NCI-H146 treated with DMSO at 0.1 percent for 48 hours (cell line): ENCODE data around the gene ADCY9.

Source experiments
- DNase-seq: peaks from one replicate; lab custom pipeline; 2025; ENCODE audit not compliant: unreplicated experiment; lab: John Stamatoyannopoulos, UW

The ADCY9 gene

DNA sequence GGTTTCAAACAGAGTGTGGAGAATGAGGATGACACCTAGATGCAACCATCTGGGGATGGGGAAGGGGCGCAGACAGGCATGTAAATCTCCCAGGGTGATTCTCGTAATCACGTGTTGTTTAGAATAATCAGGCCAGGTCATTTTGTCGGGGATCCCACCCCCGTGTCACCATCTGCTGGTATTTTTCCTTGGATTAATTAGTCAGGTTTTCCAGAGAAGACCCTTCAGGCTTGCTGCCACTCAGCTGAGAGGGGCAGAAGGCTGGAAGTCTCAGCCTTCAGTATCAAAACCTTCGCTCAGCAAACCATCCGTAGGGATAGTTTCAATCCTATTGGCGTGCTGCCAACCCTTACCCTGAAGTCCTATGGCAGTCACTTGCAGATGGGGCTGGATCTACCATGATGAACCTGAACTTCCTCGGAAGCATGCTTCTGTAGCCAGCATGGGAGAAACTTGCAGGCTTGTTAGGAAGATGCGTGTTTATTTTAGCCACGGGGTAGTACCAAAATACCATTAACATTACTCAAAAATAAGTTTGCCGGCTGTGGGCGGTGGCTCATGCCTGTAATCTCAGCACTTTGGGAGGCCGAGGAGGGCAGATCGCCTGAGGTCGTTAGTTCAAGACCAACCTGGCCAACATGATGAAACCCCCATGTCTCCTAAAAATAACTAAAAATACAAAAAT is 7.5 kb upstream of the ADCY9 start:
- no peak for DNase-seq

DNA sequence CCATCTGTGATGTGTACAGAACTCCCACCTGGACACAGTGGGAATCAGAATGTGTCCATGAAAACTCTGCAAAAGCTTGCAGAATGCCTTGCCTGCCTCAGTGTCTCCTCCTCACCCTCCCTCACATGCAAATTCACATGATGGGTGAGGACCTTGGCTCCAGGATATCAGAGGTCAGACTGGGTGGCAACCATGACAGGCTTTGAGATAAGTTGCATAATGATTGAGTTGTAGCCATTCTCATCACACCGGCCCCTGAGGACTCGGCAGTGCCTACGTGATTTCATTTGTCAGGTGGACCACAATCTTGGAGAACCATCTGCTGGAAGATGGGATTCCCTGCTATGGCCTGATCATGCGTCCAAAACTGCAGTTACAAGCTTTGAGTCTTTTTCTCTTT is 3.9 kb upstream of the ADCY9 start:
- no peak for DNase-seq

DNA sequence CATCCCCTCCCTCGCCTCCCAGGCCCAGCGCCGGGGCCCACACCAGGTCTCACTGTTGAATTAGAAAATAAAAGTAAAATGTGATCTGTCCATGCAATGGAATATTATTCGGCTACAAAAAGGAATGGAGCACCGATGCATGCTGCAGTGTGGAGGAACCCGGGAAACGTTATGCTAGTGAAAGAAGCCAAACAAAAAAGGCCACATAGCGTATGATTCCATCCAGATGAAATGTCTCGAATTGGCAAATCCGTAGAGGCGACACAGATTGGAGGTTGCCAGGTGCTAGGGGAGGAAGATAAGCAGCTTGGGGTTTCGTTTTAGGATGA is 972 bp upstream of the ADCY9 start:
- no peak for DNase-seq

DNA sequence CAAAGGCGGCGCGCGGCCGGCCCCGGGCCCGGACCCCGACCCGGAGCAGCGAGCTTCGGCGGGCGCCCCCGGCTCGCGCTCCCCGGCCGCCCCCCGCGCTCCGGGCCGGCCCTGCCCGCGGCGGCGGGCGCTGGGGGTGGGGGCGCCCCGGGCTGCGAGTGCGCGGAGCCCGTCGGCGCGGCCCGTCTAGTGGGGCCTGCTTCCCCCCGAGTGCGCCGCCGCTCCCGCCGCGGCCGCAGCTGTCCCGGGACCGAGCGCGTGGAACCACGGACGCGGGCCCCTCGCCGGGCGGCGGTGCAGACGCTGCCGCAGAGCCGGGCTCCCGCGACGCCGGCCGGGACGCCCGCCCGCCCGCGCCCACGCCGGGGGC is 308 bp downstream of the ADCY9 start:
- no peak for DNase-seq

DNA sequence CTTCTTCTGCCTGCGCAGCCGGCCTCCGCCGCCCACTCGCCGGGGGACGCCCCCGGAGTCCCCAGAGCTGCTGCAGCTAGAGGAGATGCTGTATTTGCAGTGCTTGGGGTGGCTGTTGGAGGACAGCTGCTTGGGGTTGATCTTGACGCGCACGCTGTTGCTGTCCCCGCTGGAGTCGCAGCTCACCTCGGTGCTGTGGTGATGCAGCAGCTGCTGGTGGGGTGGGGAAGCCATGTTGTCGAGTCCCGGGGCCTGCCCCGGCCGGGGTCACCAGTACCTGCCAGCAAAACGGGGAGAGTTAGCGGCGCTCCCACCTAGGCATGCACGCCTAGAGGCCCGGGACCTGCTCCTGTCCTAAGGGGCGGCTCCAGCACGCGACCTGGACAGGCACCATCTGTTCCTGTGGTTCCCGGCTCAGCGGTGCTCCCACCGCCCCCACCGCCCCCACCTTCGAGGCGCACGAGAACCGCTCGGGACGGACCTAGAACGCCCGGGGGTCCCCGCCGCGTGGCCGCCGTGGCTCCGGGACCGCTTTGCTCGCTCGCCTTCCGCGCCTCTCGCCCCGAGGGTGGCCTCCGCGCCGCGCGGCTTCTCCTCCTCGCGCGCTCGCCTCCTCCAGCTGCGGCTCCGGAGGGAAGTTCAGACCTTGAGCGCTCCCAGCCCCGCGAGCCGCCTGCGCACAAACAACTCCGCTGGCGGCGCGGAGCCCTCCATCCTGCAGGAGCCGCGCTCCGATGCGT is 863 bp downstream of the ADCY9 start:
- peak; percentile 46 for DNase-seq

DNA sequence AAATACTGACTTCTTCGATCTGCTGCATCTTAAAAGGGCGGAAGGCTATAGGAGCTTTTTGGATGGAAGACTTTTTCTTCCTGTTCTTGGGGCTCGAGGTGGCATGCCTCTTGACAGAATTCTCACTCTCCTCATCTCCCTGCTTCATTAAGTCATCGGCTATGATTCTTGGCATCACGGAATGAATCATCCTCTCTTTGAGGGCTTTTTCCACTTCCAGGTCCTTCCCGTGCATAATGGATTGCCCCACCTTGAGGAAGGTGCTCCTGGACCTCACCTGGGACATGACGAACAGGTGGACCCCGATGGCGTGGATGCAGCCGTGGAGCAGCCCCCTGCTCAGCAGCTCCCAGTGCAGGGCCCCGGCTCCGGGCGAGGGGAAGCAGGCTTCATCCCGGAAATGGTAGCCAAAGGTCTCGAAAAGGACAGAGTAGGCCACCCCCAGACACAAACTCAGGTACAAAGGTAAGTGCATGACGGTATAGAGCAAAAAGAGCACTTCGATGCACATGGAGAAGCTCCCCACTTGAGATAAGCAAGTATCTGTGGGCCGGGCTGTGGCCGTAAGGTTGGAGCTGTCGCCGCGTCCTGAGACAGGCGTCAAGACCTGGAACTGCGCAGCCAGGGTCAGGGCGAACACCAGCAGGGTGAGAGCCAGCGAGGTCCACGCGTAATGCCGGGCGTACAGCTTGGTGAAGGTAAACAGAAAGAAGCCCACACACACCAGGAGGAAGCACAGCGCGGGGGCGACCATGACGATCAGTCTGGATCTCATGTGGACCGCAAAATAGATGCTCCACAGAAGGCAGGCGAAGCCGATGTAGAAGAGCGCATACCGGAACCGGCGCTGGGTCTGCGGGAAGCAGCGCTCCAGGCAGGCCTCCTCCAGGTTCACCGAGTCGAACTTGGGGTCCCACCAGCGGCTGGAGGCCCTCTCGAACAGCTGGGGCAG is 1.7 kb downstream of the ADCY9 start:
- DNase-seq: no peak

DNA sequence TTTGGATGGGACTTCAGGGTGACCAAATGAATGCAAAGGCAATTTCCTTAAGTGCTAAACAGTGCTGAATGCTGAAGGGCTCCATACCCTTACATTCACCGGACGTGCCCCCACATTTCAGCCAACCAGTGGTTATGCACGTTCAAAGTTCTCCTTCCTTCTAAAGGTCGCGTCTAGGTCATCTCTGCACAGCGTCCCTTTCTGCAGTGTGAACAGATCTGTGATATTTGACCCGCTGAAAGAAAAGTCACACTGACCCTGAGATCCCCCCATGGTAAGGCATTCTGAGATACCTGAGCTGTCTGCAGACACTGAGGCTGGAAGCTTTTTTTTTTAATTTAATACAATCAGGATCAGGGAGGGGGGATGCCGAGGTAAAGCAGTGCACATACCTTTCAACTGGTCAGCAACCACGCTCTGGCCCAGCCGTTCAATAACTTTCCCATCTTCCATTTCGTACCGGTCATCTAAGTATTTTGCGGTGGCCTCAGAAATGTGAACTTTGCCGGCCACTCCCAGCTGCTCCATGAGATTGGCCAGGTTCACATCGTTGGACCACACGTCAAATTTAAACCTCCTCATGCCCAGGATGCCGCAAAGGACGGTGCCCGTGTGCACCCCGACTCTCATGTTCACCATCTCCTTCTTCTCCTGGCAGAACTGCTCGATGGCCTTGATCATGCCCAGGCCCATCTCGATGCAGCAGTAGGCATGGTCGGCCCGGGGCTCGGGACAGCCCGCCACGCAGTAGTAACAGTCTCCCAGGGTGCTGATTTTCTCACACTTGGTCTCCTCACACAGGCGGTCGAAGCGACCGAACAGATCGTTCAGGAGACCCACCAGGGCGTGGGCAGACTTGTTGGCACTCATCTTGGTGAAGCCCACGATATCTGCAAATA is 2.6 kb downstream of the ADCY9 start:
- DNase-seq: no peak

DNA sequence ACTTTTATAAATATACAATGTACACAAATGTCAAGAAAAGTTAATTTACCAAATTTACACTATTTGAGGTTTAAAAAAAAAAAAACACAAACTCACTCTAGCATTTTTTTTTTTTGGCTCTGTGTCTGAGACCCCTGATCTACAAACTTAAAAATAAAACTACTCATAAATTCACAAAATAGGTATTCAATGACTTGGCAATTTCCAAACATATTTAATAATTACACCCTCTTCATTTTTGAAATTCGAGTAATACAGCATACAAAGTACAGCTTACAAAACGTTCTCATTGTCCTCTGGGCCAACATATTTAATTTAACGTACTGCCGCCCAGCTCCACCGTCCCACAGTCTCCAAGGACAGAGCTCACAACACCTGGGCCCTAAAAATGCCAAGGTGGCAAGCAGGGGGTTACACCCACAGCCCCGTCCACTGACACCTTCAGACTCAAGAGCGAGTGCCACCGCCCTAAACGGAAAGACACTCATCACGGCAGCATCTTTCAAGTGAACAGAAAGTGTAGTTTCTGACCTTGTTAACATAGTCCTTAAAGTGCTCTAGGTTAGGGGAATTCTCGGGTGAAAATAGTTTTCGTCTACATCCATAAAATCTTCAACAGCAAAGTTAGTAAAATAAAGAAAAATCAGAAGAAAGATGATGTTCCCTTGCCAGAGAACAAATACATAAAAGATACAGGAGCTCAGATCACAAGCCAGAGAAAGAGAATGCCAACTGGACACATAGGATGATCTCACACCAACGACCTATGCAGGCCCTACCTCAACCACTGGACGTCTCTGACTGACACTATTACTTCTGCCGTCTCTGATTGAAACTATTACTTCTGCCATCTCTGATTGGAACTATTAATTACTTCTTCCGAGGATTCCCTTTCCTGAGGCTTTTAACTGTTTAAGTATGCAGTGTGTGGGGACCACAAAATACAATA is 4.2 kb downstream of the ADCY9 start:
- DNase-seq: peak; percentile 7

DNA sequence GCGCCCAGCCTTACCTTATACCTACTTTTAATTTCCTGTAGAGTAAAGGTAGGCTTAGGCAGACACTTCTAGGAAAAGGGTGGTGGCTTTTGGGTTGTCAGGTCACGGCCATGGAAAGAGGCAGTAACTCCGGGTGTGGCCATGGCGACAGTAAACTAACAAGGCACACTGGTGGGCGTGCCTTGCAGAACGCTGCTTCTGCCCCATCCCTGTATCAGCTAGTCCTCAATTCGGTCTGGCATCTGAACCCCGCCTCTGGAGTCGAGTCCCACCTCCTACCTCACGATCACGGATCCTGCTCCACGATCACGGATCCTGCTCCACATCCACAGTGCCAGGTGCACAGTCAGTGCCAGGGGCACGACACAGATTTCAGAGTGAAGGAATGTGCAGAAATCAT is 5.6 kb downstream of the ADCY9 start:
- DNase-seq: no peak

DNA sequence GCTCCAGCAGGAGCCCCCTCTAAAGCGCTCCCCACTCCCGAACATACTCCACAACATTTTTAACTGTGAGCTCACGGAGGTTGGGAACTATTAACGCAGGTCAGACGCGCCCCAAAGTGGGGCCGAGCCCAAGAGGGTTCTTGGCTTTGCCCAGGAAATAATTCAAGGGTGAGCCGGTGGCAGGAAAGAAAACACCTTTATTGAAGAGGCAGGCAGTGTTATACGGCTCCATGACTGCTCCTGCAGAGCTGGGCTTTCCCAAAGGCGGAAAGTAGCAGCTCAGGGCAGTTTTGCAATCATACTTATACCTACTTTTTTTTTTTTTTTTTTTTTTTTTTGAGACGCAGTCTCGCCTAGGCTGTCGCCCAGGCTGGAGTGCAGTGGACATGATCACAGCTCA is 6.2 kb downstream of the ADCY9 start:
- no peak for DNase-seq

DNA sequence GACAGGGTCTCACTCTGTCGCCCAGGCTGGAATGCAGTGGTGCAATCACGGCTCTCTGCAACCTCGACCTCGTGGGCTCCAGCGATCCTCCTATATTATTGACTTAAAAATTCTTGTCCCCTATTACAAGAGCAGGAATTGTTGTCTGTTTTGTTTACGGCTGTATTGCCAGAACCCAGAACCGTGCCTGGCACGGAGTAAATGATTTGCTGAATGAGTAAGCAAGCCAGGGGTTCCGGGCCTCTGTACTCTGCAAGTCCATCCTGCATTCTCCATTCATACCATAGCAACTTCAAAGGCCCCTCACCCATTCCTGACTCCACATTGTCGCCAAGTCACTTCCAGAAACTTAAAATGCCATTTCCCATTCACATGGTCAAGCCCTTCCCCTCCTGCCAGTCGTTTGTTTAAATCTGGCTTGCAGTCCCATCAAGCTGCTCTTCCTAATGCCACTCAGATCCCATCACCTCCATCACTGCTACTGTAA is 6.9 kb downstream of the ADCY9 start:
- no peak for DNase-seq

DNA sequence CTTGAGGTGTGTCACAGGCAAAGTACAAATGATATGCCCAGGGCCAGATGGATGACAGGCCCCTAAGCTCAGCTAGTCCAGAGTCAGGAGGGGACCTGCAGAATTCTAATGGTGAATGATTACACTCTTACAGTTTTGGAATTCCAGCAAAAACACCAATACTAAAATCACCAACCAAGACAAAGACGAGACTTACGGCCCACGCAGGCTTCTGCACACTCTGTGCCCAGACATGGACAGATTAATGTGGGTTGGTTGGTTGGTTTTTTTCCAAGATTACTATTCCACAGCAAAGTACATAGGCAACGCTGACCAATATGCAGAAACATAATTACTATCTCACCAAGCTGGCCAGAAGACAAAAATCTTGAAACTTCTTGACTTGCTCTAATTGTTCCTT is 9.7 kb downstream of the ADCY9 start:
- no peak for DNase-seq

DNA sequence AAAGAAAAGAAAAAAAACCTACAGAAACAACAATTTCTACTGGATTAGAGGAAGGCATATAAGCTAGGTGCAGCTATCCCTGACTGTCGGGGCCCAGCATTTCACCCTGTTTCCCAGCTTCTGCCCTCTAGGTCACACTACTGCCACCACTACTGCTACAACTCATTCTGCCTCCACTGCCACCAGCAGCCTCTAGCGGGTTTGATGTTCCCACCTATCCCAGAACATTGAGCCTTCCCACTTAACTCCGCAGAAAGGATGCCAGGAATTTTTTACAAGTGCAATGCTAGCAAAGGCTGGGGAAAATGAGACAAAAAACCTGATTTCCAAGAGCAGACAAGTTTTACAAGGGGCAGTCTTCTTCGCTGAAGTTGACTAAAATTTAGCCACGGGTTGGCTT is 10.4 kb downstream of the ADCY9 start:
- DNase-seq: no peak

DNA sequence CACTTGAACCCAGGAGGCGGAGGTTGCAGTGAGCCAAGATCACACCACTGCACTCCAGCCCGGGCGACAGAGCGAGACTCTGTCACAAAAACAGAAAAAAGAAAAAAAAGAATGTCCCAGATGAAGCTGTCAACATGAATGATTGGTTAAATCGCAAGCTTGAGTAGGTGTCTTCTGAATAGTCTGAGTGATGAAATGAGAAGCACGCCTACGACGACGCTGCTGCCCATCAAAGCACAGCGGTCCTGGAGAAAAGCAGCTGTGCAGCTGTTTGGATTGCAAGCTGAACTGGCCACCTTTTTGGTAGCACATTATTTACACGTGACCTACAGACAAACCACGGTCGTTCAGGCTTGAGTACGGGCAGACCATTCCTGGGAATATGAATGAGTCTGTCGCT is 12.5 kb downstream of the ADCY9 start:
- no peak for DNase-seq

DNA sequence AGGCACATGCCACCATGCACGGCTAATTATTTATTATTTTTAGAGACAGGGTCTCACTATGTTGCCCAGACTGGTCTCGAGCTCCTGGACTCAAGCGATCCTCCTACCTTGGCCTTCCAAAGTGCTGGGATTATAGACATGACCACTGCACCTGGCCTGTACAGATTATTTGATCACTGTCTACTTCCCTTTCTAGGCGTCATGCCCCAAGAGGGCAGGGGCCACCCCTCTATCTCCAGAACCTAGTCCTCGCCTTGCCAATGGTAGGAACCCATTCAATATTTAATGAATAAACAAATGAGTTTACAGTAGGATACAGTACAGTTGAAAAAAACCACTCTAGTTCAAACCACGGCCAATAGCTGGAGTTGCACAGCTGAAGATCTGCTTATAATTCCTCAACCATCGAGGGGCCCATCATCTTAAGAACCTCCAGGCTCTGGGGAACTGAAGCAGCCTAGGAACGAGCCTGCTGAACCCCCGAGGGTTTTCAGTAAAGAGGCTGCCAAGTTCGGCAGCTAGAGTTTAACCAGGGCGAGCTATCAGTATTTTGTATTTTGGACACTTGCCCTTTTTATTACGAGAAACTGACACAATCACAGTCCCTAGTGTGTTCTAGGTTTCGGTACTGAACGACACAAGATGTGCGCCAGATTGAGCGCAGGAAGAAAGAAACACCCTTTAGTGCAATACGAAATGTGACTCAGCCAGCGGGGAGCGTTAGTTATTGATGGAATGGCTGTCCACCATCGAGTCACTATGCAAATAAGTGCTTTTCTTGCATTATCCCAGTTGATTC is 14.6 kb downstream of the ADCY9 start:
- DNase-seq: no peak

DNA sequence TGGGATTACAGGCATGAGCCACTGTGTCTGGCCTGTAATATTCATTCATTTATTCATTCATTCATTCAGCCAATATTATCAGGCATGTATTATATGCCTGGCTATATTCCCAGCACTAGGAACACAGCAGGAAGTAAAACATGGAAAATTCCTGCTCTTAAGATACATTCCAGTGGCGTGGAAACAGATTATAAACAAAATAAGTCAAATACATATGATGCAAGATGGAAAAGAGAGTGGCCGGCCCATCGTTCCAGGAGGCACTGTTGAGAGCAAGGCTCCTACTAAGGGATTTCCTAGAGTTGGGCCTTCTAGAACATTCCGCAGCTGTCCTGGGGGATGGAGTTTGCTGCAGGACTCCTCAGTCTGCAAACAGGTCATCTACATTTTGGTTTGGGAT is 17.7 kb downstream of the ADCY9 start:
- no peak for DNase-seq

DNA sequence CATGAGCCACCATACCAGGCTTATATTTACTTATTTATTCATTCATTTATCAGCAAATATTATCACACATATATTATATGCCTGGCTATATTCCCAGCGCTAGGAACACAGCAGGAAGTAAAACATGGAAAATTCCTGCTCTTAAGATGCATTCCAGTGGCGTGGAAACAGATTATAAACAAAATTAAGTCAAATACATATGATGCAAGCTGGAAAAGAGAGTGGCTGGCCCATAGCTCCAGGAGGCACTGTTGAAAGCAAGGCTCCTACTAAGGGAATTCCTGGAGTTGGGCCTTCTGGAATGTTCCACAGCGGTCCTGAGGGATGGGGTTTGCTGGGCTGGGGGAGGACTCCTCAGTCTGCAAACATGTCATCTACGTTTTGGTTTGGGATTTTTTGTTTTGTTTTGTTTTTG is 18.4 kb downstream of the ADCY9 start:
- no peak for DNase-seq

DNA sequence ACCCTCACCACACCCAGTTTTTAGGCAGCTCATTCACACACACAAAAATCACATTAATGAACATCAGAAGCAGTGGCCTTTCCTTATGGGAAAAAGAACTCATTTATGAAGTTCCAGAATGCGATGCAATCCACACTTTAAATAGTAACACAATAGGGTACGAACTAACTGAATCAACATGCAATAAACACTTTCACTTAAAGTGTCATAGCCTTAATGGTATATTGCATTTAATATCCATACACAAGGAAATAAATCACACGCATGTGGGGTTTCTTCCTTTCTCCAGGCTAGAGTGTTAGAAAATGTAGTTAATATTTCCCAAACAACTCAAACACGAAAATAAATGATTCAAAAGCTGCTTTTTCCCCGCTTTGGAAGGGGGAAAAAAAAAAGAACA is 19.7 kb downstream of the ADCY9 start:
- DNase-seq: no peak
